Esophagus muscularis mucosa (tissue), 4 donors: ENCODE results near the gene GNG8. TPM values are rescaled to one million over a fixed set of nuclear protein-coding genes. Genes with fewer than 3 reads are reported as not detected.

Experiments
- DNase-seq: peaks from one replicate; pipeline ENCODE4 v3.0.0-alpha.2; 2017; ENCODE audit errors: extremely low spot score
- H3K27ac ChIP-seq, 4 donors: fragments of 200-600 bp; sonication (generic); replicated peaks in 1 of 4; 1 replicate in 3 of 4; 2 replicates in 1 of 4; pipeline ENCODE4 v1.5.1; 2016 to 2019; ENCODE audit warnings: mild to moderate bottlenecking in 1 of 4
- H3K27me3 ChIP-seq, 4 donors: fragments of 200-600 bp; sonication (generic); one replicate each; pipeline versions ENCODE4 v1.5.1 to v1.6.0; 2016 to 2019
- H3K36me3 ChIP-seq, 4 donors: fragments of 200-600 bp; sonication (generic); one replicate each; pipeline ENCODE4 v1.5.1; 2016 to 2019
- H3K4me1 ChIP-seq, 4 donors: fragments of 200-600 bp; sonication (generic); one replicate each; pipeline ENCODE4 v1.5.1; 2016 to 2019
- H3K4me3 ChIP-seq, 4 donors: fragments of 200-600 bp; sonication (generic); 1 replicate in 2 of 4; 2 replicates in 2 of 4; pipeline ENCODE4 v1.5.1; 2016 to 2019; ENCODE audit warnings: mild to moderate bottlenecking in 4 of 4, moderate library complexity in 1 of 4
- H3K9me3 ChIP-seq, 4 donors: fragments of 200-600 bp; sonication (generic); 1 replicate in 3 of 4; 2 replicates in 1 of 4; pipeline ENCODE4 v1.5.1; 2016 to 2019
- CTCF ChIP-seq, 3 experiments: fragments of 200-600 bp in 2 of 3; fragments of 450-650 bp in 1 of 3; sonication (generic) in 2 of 3; IDR thresholded peaks; one replicate each; pipeline ENCODE4 v1.5.1; 2017 to 2019; ENCODE audit warnings: antibody characterized with exemption in 3 of 3, mild to moderate bottlenecking in 2 of 3, moderate library complexity in 1 of 3
- EP300 ChIP-seq: sonication (generic); formaldehyde crosslinking; IDR thresholded peaks from one replicate; pipeline ENCODE4 v1.6.1; 2017; ENCODE audit warnings: antibody characterized with exemption
- POLR2A ChIP-seq: fragments of 450-650 bp; IDR thresholded peaks from one replicate; pipeline ENCODE4 v1.6.1; 2017; ENCODE audit warnings: antibody characterized with exemption, moderate library complexity, mild to moderate bottlenecking, low read depth
- POLR2AphosphoS5 ChIP-seq, 2 donors: sonication (generic); formaldehyde crosslinking; IDR thresholded peaks; one replicate each; pipeline ENCODE4 v1.6.1; 2017; ENCODE audit warnings: antibody characterized with exemption in 2 of 2
- WGBS: methylation state at CpG from one replicate; pipeline ENCODE4 v1.1.5; 2018; 5-methylcytosine and 5-hydroxymethylcytosine counted together
- intact Hi-C: fragments of 100-400 bp; cut with DNase I; formaldehyde crosslinking; loops from one replicate; pipeline ENCODE4 v1.15.1; 2023
- total RNA-seq, 4 donors: library from RNA; depleted of rRNA; stranded (reverse); fragments of >200 nt; gene quantifications; one replicate each; pipeline versions ENCODE4 v1.1.0 to v1.2.1, GENCODE V29; 2016

Gene GNG8
- total RNA-seq = not detected

DNA sequence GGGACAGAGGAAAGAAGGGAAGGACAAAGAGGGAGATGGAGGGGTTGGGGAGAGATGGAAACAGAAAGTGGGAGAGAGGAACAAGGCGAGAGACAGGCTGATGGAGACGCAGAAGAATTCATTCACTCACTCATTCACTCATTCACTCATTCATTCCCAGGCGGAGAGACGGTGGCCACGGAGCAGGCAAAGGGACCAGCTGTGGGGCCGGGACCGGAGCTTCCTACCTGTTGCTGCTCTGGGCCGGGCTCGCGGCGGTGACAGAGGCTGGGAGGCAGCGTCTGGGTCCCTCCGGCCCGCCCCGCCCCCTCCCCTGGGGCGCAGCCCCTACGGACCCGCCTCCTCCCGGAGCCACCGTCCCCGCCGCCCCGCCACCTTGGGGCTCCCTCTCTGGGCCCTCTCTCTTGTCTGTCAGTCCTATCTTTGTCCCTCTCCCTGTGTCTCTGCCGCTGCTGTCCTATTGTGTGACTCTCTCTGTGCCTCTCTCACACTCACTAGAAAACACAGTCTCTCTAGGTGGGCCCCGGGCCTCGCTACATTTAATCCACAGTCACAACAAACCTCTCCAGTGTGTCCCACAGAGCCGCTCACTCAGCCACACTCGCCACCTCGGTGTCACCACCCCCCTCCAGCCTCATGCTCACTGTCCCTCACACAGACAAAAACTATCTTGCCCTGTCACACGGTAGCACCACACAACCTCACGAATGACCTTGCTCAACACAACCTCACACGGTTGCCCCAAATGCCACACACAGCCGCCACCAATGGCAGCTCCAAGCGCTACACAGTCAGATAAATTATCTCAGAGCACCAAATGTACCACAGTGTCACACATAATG, at the start of gene GNG8:
Gene GNG8, minus strand, starts transcription at position 283 of the 842 bp plus-strand sequence. CDS start 1,520 bp downstream, outside the sequence.
- peaks cover 0 to 10% (median 0%) of the 10 kb centered on the region in 4 donors for H3K27me3 ChIP-seq
- no peak within 1 kb of the TSS for H3K4me3 ChIP-seq
- H3K36me3 ChIP-seq = no peaks in the 10 kb centered on the region
- H3K27ac ChIP-seq = peak within 1 kb of the TSS in 1 of 4 donors; percentile 9
- TF ChIP-seq EP300 = no peak
- no peak for TF ChIP-seq POLR2A
- TF ChIP-seq CTCF (IDR thresholded peaks at IDR 0.05) = no peak
- no peak for TF ChIP-seq POLR2AphosphoS5 (IDR thresholded peaks at IDR 0.05)
- intact Hi-C loops = no loop called here
- 57% methylated on average over 22 of the region's 34 CpGs for WGBS
- peaks cover 32 to 65% (median 50%) of the 10 kb centered on the region in 4 donors for H3K4me1 ChIP-seq
- no peak for DNase-seq
- no peaks in the 10 kb centered on the region for H3K9me3 ChIP-seq

- H3K9me3 ChIP-seq = no peaks in the 10 kb centered on the region
- H3K36me3 ChIP-seq = peaks cover 62 to 100% (median 95%) of the 10 kb centered on the region in 4 donors
- H3K27me3 ChIP-seq = no peaks in the 10 kb centered on the region
- no peak overlapping the region for H3K4me3 ChIP-seq
- no peak for DNase-seq
- 88% methylated on average over 3 of the region's 3 CpGs for WGBS
- H3K27ac ChIP-seq = no peak overlapping the region
- intact Hi-C loops = no loop called here
- TF ChIP-seq CTCF (IDR thresholded peaks at IDR 0.05) (no peak), EP300 (no peak), POLR2A (no peak), POLR2AphosphoS5 (IDR thresholded peaks at IDR 0.05) (no peak)
- no peaks in the 10 kb centered on the region for H3K4me1 ChIP-seq
Measured at GRCh38 chr19:46685189-46685588, 49.2 kb upstream of the GNG8 start.

DNA sequence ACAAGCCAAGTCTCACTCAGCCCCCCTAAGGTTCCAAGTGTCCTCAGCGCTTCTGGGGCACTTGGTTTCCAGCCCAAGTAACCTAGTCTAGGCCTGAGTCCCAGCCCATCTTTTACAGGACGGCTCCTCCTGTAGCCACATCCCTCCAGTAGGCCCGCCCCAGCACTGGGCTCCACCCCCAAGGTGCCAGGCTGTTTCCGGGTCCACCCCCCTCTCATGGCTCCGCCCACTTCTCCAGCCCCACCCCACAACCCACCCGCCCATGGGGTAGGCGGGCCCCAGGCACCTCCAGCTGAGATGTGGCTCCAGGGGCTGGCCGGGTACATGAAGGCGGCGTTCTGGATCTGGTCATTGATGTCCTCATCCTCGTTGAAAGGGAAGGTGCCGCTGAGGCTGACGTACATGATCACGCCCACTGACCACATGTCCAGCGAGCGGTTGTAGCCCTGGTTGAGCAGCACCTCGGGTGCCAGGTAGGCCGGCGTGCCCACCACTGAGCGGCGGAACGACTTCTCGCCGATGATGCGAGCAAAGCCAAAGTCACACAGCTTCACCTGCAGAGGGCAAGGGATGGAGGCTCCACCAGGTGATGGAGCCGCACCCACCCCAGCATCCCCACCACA, 42.2 kb upstream of the GNG8 start:
- Histone ChIP-seq H3K9me3 (no peaks in the 10 kb centered on the region), H3K4me1 (no peaks in the 10 kb centered on the region), H3K4me3 (no peak overlapping the region), H3K27ac (no peak overlapping the region), H3K27me3 (no peaks in the 10 kb centered on the region), H3K36me3 (peaks cover 27 to 99% (median 94%) of the 10 kb centered on the region in 4 donors)
- WGBS = 84% methylated on average over 25 of the region's 26 CpGs
- TF ChIP-seq POLR2A = no peak
- no peak for TF ChIP-seq EP300
- TF ChIP-seq POLR2AphosphoS5 (IDR thresholded peaks at IDR 0.05) = no peak
- TF ChIP-seq CTCF (IDR thresholded peaks at IDR 0.05) = no peak
- no peak for DNase-seq
- intact Hi-C loops = no loop called here

DNA sequence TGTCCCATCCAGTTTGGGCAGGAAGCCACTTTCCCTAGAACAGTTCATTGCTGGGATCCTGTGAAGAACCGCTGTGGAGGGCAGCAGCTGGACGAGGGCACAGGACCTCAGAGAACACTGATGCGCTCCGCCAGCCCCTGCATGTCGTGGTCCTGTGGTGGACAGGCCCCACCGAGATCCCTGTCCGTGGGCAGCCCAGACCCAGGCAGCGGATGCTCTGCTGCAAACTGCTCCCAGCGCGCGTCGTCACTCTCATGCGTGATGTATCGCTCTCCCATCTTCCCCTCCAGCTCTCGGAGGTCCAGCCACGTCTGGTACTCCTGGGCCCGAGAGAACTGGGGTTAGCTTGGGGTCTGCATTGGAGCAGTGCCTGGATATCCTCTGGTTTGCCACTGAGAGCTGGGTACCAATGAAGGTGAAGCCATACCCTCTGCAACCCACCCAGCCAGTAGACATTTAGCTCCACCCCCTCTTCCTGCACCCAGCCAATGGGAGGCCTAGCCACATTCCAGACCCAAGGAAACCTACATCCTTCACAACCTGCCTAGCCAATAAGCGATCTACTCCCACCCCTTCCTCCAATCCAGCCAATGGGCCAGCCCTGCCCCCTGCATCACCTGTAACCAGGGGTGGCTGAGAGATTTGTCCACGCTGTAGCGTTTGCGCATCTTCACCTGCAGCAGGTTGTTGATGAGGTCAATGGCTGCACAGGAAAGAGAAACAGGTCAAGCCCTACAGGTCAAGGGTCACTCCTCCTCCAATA, 38.6 kb upstream of the GNG8 start:
- Histone ChIP-seq H3K4me1 (no peaks in the 10 kb centered on the region), H3K27ac (no peak overlapping the region), H3K36me3 (peaks cover 22 to 72% (median 66%) of the 10 kb centered on the region in 4 donors), H3K27me3 (no peaks in the 10 kb centered on the region), H3K9me3 (no peaks in the 10 kb centered on the region), H3K4me3 (no peak overlapping the region)
- intact Hi-C loops = no loop called here
- 94% methylated on average over 20 of the region's 21 CpGs for WGBS
- DNase-seq = no peak
- TF ChIP-seq EP300 (no peak), CTCF (IDR thresholded peaks at IDR 0.05) (no peak), POLR2AphosphoS5 (IDR thresholded peaks at IDR 0.05) (no peak), POLR2A (no peak)
